ACHN (cell line): ENCODE results near the gene ANKUB1.

Experiments used
- DNase-seq: peaks from one replicate; pipeline ENCODE4 v3.0.0-alpha.2; 2015
- in situ Hi-C: cut with HindIII; loops from 2 replicates; pipeline ENCODE4 v1.10.0; 2017; ENCODE audit warnings: low sequenced_read_pairs, low pct_ligation_motif_present, low pct_unique_long_range_greater_than_20kb

Gene ANKUB1

GRCh38 chr3:149812606-149813366 lies 20.4 kb upstream of the ANKUB1 start, which contains the start of gene RNF13:
RNF13 (plus strand) TSS chr3:149813215; CDS start chr3:149846027, 32,812 bp downstream.
- peak; percentile 91 for DNase-seq
- in situ Hi-C loops = no loop called here

GRCh38 chr3:149812165-149812605 lies 19.8 kb upstream of the ANKUB1 start:
- in situ Hi-C loops = no loop called here
- DNase-seq = no peak

- in situ Hi-C loops = no loop called here
- no peak for DNase-seq
Measured at GRCh38 chr3:149810846-149811245, 18.5 kb upstream of the ANKUB1 start.

GRCh38 chr3:149809699-149810098 lies 17.3 kb upstream of the ANKUB1 start:
- in situ Hi-C loops = no loop called here

DNA sequence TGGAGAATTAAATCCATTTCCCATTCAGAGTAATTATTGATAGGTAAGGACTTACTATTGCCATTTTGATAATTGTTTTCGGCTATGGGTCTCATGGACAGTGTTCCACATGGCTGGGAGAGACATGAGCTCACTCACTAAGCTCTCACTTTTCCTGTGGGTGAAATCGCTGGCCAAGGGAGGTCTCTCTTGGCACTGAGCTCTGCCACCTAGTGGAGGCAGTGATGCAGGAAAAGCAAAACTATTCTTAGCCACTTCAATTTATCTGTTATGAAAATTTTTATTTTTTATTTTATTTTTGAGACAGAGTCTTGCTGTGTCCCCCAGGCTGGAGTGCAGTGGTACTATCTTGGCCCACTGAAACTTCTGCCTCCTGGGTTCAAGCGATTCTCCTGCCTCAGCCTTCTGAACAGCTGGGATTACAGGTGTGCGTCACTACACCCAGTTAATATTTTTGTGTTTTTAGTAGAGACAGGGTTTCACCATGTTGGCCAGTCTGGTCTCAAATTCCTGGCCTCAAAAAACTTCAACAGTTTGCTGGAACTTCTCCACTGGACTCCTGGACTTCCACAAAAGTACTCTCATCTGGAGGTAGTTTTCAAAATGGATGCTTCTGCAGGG lies 16.0 kb upstream of the ANKUB1 start:
- peak; percentile 81 for DNase-seq
- in situ Hi-C loops = no loop called here

More at GRCh38 chr3:149809699-149810098, 17.3 kb upstream of the ANKUB1 start:
- no peak for DNase-seq

GRCh38 chr3:149806171-149806778 lies 13.9 kb upstream of the ANKUB1 start:
- in situ Hi-C loops = no loop called here
- DNase-seq = no peak

- in situ Hi-C loops = no loop called here
- DNase-seq = no peak
Measured at GRCh38 chr3:149801639-149802038, 9.3 kb upstream of the ANKUB1 start.

GRCh38 chr3:149801195-149801594 lies 8.8 kb upstream of the ANKUB1 start:
- in situ Hi-C loops = no loop called here
- no peak for DNase-seq

DNA sequence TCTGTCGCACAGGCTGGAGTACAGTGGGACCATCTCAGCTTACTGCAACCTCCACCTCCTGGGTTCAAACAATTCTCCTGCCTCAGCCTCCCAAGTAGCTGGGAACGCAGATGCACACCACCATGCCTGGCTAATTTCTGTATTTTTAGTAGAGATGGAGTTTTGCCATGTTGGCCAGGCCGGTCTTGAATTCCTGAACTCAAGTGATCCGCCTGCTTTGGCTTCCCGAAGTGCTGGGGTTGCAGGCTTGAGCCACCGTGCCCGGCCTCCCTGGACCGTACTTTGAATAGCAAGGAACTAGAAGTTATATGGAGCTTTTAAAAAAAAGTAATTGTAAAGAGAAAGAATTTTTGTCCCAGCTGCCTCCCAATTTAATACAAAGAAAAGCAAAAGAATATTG lies 8.3 kb upstream of the ANKUB1 start:
- no peak for DNase-seq
- in situ Hi-C loops = no loop called here

DNA sequence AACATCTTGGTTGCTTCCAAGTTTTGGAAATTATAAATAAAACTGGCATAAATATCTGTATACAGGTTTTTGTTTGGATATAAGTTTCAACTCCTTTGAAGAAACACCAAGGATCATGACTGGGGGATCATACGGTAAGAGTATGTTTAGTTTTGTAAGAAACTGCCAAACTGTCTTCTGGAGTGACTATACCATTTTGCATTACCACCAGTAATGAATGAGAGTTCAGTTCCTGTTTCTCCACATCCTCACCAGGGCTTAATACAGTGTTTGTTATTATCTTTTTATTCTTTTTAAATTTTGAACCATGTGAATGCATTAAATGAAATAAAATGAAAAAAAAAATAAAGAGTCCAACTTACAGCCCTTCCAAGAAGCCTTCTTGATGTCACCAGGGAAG lies 3.7 kb upstream of the ANKUB1 start:
- DNase-seq = no peak
- in situ Hi-C loops = no loop called here

DNA sequence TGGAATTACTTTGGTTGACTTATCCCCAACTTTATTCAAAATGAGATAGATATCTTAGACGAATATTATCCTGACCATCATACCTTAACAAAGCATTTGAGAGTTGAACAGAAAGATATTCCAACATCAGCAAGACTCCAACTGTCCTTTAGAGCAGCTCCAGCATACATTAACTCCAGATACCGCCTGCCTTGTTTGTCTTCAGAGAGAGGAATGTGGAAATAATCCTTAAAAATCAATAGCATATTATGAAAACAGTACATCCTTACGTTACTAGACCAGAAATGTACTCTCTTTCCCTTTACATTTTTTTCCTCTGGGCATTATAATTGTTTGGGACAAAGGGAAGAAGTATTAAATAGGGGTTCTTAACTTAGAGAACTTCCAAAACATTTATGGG lies 1.7 kb downstream of the ANKUB1 start:
- no peak for DNase-seq
- in situ Hi-C loops = no loop called here

- DNase-seq = no peak
- in situ Hi-C loops = no loop called here
Measured at GRCh38 chr3:149790268-149790667, 2.1 kb downstream of the ANKUB1 start.

DNA sequence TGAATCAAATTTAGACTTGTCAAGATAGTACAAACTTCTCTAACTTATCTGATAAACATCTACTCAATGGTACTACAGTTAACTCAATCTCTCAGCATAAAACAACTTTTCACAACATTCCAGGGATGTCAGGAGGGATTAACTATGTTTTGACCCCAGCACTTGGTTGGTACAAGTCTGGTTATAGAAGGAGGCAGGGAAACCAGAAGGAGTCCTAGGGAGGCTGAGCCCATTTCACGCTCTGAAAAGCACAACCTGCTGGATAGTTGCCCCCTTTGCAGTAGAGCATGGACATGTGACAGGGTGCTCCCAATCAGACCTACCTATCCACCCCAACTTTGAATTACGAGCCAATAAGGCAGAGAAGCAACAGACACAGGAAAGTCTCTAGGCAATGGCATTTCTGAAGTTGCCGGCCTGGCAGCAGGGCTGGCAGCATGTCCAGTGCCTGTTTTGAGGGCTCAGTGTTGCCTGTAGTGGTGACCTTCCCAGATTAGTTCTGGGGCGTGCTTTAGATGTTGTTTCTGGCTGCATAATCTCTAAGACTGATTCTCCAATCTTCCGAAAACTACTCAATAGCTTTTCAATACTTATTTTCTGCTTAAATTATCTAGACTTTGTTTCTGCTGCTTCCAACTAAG lies 8.2 kb downstream of the ANKUB1 start:
- in situ Hi-C loops = no loop called here

DNA sequence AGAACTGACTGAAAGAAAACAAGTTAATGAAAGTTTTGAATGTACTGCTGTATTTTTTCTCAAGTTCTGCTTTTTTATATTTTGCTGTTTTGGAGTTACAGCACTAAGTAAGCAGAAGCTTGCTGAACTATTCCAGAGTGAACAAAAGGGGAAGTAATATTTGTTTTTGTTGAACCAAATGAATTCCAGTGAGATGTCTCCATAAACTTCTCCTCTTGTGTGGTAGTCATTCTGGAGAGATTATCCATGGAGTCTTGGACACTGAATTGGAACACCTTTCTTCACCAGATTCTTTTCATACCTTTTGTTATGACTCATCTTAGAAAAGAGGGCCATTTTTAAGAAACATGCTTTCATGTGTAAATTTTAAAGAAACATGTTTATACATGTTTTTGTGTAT lies 8.8 kb downstream of the ANKUB1 start:
- peak; percentile 66 for DNase-seq
- in situ Hi-C loops = no loop called here

More for the DNA sequence above, 8.2 kb downstream of the ANKUB1 start:
- peak; percentile 27 for DNase-seq

- DNase-seq = no peak
- in situ Hi-C loops = no loop called here
Measured at GRCh38 chr3:149781741-149782140, 10.6 kb downstream of the ANKUB1 start.

DNA sequence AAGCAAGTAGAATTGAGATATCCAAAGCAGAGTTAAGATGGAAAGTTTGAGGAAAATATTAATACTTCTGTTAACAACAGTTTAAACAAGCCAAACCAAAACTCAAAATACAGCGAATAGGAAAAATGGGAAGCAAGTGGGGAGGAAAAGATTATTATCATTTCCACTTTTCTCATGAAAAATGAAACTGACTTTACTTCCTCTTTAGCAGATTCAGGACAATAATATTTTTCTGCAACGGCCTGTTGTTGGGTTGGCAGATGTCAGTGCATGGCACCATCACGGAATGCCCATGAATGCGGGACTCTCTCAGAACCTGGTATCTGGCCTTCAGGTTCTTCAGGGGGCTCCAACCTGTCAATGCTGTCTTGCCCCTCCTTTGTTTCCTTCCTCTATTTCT lies 11.1 kb downstream of the ANKUB1 start:
- in situ Hi-C loops = no loop called here
- DNase-seq = no peak

- DNase-seq = no peak
- in situ Hi-C loops = no loop called here
Measured at GRCh38 chr3:149777414-149778214, 14.7 kb downstream of the ANKUB1 start.

- in situ Hi-C loops = no loop called here
- DNase-seq = no peak
Measured at GRCh38 chr3:149776170-149776569, 16.2 kb downstream of the ANKUB1 start.
